Erythroblast (primary cell): ENCODE measurements around the gene MOCS1.

Experiments used
- GATA1 ChIP-seq: IDR thresholded peaks from 2 replicates; pipeline ENCODE4 v1.6.1; 2011; ENCODE audit warnings: low read depth, mild to moderate bottlenecking, control low read depth, low read length, moderate library complexity
- POLR2A ChIP-seq: IDR thresholded peaks from 2 replicates; pipeline ENCODE4 v1.6.1; 2011; ENCODE audit warnings: mild to moderate bottlenecking, low read length

DNA sequence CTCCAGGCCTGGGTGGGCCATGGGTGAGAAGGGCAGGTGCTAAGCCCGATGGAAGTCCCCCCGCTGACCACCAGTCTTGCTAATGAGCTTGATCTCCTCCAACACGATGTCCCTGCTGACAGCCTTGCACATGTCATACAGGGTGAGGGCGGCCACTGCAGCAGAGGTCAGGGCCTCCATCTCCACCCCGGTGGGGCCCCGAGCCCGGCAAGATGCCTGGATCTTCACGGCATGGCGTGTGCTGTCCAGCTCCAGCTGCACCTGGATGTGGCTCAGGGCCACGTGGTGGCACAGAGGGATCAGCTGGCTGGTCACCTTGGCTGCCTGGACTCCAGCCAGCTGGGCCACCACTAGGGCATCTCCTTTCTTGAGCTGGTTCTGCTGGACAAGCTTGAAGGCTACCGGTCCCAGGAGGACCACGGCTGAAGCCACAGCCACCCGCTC lies 27.9 kb downstream of the MOCS1 start:
- TF ChIP-seq POLR2A = no peak
- TF ChIP-seq GATA1 = no peak
